ENCODE results near the gene IQSEC1. TPM values are rescaled to one million over a fixed set of nuclear protein-coding genes. Genes with fewer than 3 reads are reported as not detected.

IQSEC1 gene
- total RNA-seq, 1 experiment from 2014 or later: 13.5 TPM

GRCh38 chr3:12965999-12966846 lies 107.0 kb downstream of the IQSEC1 start:
- H3K4me3 ChIP-seq (ENCODE audit: insufficient read depth, low read depth, low read length): peak overlapping the region; percentile 70

GRCh38 chr3:12964711-12965612 lies 108.3 kb downstream of the IQSEC1 start:
- peak; percentile 56 for DNase-seq
- no peak overlapping the region for H3K4me3 ChIP-seq (ENCODE audit: insufficient read depth, low read depth, low read length)
- no peaks in the 10 kb centered on the region for H3K36me3 ChIP-seq (replicated peaks; ENCODE audit: control insufficient read depth, insufficient read depth, low read length)
- H3K27me3 ChIP-seq (ENCODE audit: control insufficient read depth, insufficient read depth, low read length): peaks cover 3% of the 10 kb centered on the region

More at GRCh38 chr3:12965999-12966846, 107.0 kb downstream of the IQSEC1 start:
- no peaks in the 10 kb centered on the region for H3K36me3 ChIP-seq (replicated peaks; ENCODE audit: control insufficient read depth, insufficient read depth, low read length)
- peaks cover 3% of the 10 kb centered on the region for H3K27me3 ChIP-seq (ENCODE audit: control insufficient read depth, insufficient read depth, low read length)
- DNase-seq: no peak

GRCh38 chr3:12963922-12964701 lies 109.1 kb downstream of the IQSEC1 start:
- H3K27me3 ChIP-seq (ENCODE audit: control insufficient read depth, insufficient read depth, low read length): peaks cover 3% of the 10 kb centered on the region
- DNase-seq: no peak
- no peak overlapping the region for H3K4me3 ChIP-seq (ENCODE audit: insufficient read depth, low read depth, low read length)
- no peaks in the 10 kb centered on the region for H3K36me3 ChIP-seq (replicated peaks; ENCODE audit: control insufficient read depth, insufficient read depth, low read length)

- Histone ChIP-seq H3K36me3 (replicated peaks; ENCODE audit: control insufficient read depth, insufficient read depth, low read length) (no peaks in the 10 kb centered on the region), H3K4me3 (ENCODE audit: insufficient read depth, low read depth, low read length) (no peak overlapping the region), H3K27me3 (ENCODE audit: control insufficient read depth, insufficient read depth, low read length) (no peaks in the 10 kb centered on the region; the same call in none of the 2 replicates)
- no peak for DNase-seq
Measured at GRCh38 chr3:12963231-12963896, 109.9 kb downstream of the IQSEC1 start.

GRCh38 chr3:12962292-12962691 lies 110.9 kb downstream of the IQSEC1 start:
- no peak for DNase-seq
- Histone ChIP-seq H3K36me3 (replicated peaks; ENCODE audit: control insufficient read depth, insufficient read depth, low read length) (no peaks in the 10 kb centered on the region), H3K27me3 (ENCODE audit: control insufficient read depth, insufficient read depth, low read length) (no peaks in the 10 kb centered on the region; the same call in none of the 2 replicates), H3K4me3 (ENCODE audit: insufficient read depth, low read depth, low read length) (no peak overlapping the region)

GRCh38 chr3:12961697-12962036 lies 111.6 kb downstream of the IQSEC1 start:
- H3K36me3 ChIP-seq (replicated peaks; ENCODE audit: control insufficient read depth, insufficient read depth, low read length): no peaks in the 10 kb centered on the region
- no peaks in the 10 kb centered on the region; the same call in 1 of the 2 replicates for H3K27me3 ChIP-seq (ENCODE audit: control insufficient read depth, insufficient read depth, low read length)
- DNase-seq: no peak
- no peak overlapping the region for H3K4me3 ChIP-seq (ENCODE audit: insufficient read depth, low read depth, low read length)

GRCh38 chr3:12961007-12961696 lies 112.1 kb downstream of the IQSEC1 start:
- H3K4me3 ChIP-seq (ENCODE audit: insufficient read depth, low read depth, low read length): no peak overlapping the region
- DNase-seq: no peak
- H3K36me3 ChIP-seq (replicated peaks; ENCODE audit: control insufficient read depth, insufficient read depth, low read length): no peaks in the 10 kb centered on the region
- no peaks in the 10 kb centered on the region for H3K27me3 ChIP-seq (ENCODE audit: control insufficient read depth, insufficient read depth, low read length)

- Histone ChIP-seq H3K27me3 (ENCODE audit: control insufficient read depth, insufficient read depth, low read length) (no peaks in the 10 kb centered on the region), H3K36me3 (replicated peaks; ENCODE audit: control insufficient read depth, insufficient read depth, low read length) (no peaks in the 10 kb centered on the region), H3K4me3 (ENCODE audit: insufficient read depth, low read depth, low read length) (no peak overlapping the region)
- DNase-seq: no peak
Measured at GRCh38 chr3:12960497-12960896, 112.7 kb downstream of the IQSEC1 start.

- peak; percentile 76 for DNase-seq
- Histone ChIP-seq H3K36me3 (replicated peaks; ENCODE audit: control insufficient read depth, insufficient read depth, low read length) (no peaks in the 10 kb centered on the region), H3K4me3 (ENCODE audit: insufficient read depth, low read depth, low read length) (no peak overlapping the region), H3K27me3 (ENCODE audit: control insufficient read depth, insufficient read depth, low read length) (no peaks in the 10 kb centered on the region)
Measured at GRCh38 chr3:12959838-12960378, 113.3 kb downstream of the IQSEC1 start.

- H3K4me3 ChIP-seq (ENCODE audit: insufficient read depth, low read depth, low read length): no peak overlapping the region
- no peak for DNase-seq
- no peaks in the 10 kb centered on the region for H3K27me3 ChIP-seq (ENCODE audit: control insufficient read depth, insufficient read depth, low read length)
- H3K36me3 ChIP-seq (replicated peaks; ENCODE audit: control insufficient read depth, insufficient read depth, low read length): no peaks in the 10 kb centered on the region
Measured at GRCh38 chr3:12959410-12959809, 113.8 kb downstream of the IQSEC1 start.

- H3K36me3 ChIP-seq (replicated peaks; ENCODE audit: control insufficient read depth, insufficient read depth, low read length): no peaks in the 10 kb centered on the region
- no peak for DNase-seq
- H3K27me3 ChIP-seq (ENCODE audit: control insufficient read depth, insufficient read depth, low read length): no peaks in the 10 kb centered on the region
- no peak overlapping the region for H3K4me3 ChIP-seq (ENCODE audit: insufficient read depth, low read depth, low read length)
Measured at GRCh38 chr3:12957824-12958792, 115.1 kb downstream of the IQSEC1 start.

- Histone ChIP-seq H3K4me3 (ENCODE audit: insufficient read depth, low read depth, low read length) (no peak overlapping the region), H3K27me3 (ENCODE audit: control insufficient read depth, insufficient read depth, low read length) (no peaks in the 10 kb centered on the region), H3K36me3 (replicated peaks; ENCODE audit: control insufficient read depth, insufficient read depth, low read length) (no peaks in the 10 kb centered on the region)
- no peak for DNase-seq
Measured at GRCh38 chr3:12957339-12957738, 115.9 kb downstream of the IQSEC1 start.
